BJ (cell line): ENCODE results near the gene SLC26A11. TPM values are rescaled to one million over a fixed set of nuclear protein-coding genes. Genes with fewer than 3 reads are reported as not detected.

ENCODE experiments used
- CTCF ChIA-PET: fragments of 350-600 bp; formaldehyde crosslinking; extraction: SDS; loops from one replicate; lab custom pipeline; 2021; ENCODE audit warnings: antibody characterized with exemption, inconsistent platforms; lab: Yijun Ruan, JAX
- POLR2A ChIA-PET: fragments of 300-600 bp; sonication (Branson Sonifier 250); formaldehyde crosslinking; extraction: SDS; loops from one replicate; lab custom pipeline; 2021; ENCODE audit warnings: antibody characterized with exemption; lab: Charles Lee
- DNase-seq: peaks from one replicate; pipeline ENCODE4 v3.0.0-alpha.2; 2011; ENCODE audit warnings: low read depth
- H3K27me3 ChIP-seq: 2 replicates; pipeline ENCODE4 v1.6.0; 2011; ENCODE audit warnings: low read length; ENCODE audit not compliant: control insufficient read depth, insufficient read depth
- H3K36me3 ChIP-seq: 2 replicates; pipeline ENCODE4 v1.5.1; 2011; ENCODE audit warnings: low read length; ENCODE audit not compliant: control insufficient read depth, insufficient read depth
- H3K4me3 ChIP-seq: 2 replicates; pipeline ENCODE4 v1.5.1; 2011; ENCODE audit warnings: low read depth, mild to moderate bottlenecking, control low read depth, low read length
- CTCF ChIP-seq: IDR thresholded peaks from 2 replicates; pipeline ENCODE4 v1.5.1; 2011; ENCODE audit warnings: low read depth, mild to moderate bottlenecking, control low read depth, inconsistent platforms, low read length, moderate library complexity; ENCODE audit not compliant: insufficient read depth
- polyA plus RNA-seq: library from polyadenylated mRNA; depleted of rRNA; stranded (reverse); fragments of >200 nt; gene quantifications from 2 replicates; pipeline ENCODE4 v1.2.3, GENCODE V29; 2011

SLC26A11 gene
- polyA plus RNA-seq, 1 experiment, result 17.1 TPM

GRCh38 chr17:80177986-80178595, 42.1 kb upstream of the SLC26A11 start:
- no peak for DNase-seq
- no peak for TF ChIP-seq CTCF
- POLR2A ChIA-PET, result no interaction called here
- Histone ChIP-seq H3K36me3 (no peaks in the 10 kb centered on the region), H3K27me3 (peaks cover 6% of the 10 kb centered on the region), H3K4me3 (no peak overlapping the region)
- CTCF ChIA-PET, result interaction anchor here (1.0 to 9.8 kb wide), 2 partner anchors 18 to 77 kb away, joined by 3 to 44 read pairs; partner anchors contain the start of gene GAA

GRCh38 chr17:80180192-80180591, 40.0 kb upstream of the SLC26A11 start:
- DNase-seq, result no peak
- H3K4me3 ChIP-seq, result no peak overlapping the region
- CTCF ChIA-PET, result interaction anchor here (9.8 kb wide), 1 partner anchor 16 kb away, joined by 44 read pairs; no protein-coding TSS in a partner anchor
- peaks cover 6% of the 10 kb centered on the region for H3K27me3 ChIP-seq
- POLR2A ChIA-PET, result no interaction called here
- no peaks in the 10 kb centered on the region for H3K36me3 ChIP-seq
- TF ChIP-seq CTCF, result no peak

GRCh38 chr17:80181431-80181830, 38.8 kb upstream of the SLC26A11 start:
- no peak for DNase-seq
- Histone ChIP-seq H3K4me3 (no peak overlapping the region), H3K36me3 (no peaks in the 10 kb centered on the region), H3K27me3 (peaks cover 6% of the 10 kb centered on the region)
- ChIA-PET CTCF (interaction anchor here (0.9 to 9.8 kb wide), 2 partner anchors 14 to 15 kb away, joined by 3 to 44 read pairs; no protein-coding TSS in a partner anchor), POLR2A (no interaction called here)
- TF ChIP-seq CTCF, result no peak

GRCh38 chr17:80182118-80182844, 37.9 kb upstream of the SLC26A11 start:
- ChIA-PET CTCF (interaction anchor here (0.9 to 9.8 kb wide), 2 partner anchors 14 kb away, joined by 3 to 44 read pairs; no protein-coding TSS in a partner anchor), POLR2A (no interaction called here)
- no peak for TF ChIP-seq CTCF
- no peaks in the 10 kb centered on the region for H3K36me3 ChIP-seq
- H3K27me3 ChIP-seq, result peaks cover 6% of the 10 kb centered on the region
- no peak overlapping the region for H3K4me3 ChIP-seq
- no peak for DNase-seq

GRCh38 chr17:80182845-80183223, 37.4 kb upstream of the SLC26A11 start:
- DNase-seq, result no peak
- ChIA-PET CTCF (interaction anchor here (9.8 kb wide), 1 partner anchor 14 kb away, joined by 44 read pairs; no protein-coding TSS in a partner anchor), POLR2A (no interaction called here)
- TF ChIP-seq CTCF, result no peak
- no peaks in the 10 kb centered on the region for H3K36me3 ChIP-seq
- H3K4me3 ChIP-seq, result no peak overlapping the region
- H3K27me3 ChIP-seq, result peaks cover 6% of the 10 kb centered on the region
